ENCODE data around the gene GIT2.

DNA sequence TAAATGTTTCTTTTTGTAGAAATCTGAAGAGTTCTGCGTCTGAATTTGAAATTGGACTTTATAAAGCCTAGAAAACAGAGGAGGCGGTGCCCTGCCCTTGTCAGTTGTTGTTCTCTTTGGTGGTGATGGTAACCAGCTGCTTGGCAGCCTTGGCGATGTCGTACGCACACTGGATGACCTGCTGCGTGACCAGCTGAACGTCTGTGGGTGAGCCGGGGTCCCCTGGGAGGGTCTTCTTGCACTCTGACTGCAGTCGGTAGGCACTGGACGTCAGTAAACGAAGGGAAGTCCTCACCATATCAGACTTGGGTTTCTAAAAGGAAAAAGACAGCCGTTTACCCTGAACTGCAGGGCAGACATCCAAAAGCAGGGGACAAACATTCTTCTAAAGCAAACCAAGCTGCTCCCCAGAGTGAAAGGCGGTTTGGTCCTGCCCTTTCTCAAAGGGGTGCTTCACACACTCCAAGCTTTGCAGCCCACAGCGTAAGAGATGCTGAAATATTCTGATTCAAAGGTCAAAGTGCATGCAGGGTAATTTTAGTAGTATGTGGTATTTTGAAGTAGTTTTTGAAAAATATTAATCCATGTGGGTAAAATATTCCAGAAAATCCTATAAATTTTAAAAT lies 63.2 kb downstream of the GIT2 start:
- TF ChIP-seq POLR2AphosphoS5 (IDR thresholded peaks at IDR 0.05) (peak in 1 of 2 donors; percentile 47), POLR2A (IDR thresholded peaks at IDR 0.05; ENCODE audit: low read depth) (no peak), EP300 (IDR thresholded peaks at IDR 0.05) (no peak)
- TF ChIP-seq, protein P1, sequence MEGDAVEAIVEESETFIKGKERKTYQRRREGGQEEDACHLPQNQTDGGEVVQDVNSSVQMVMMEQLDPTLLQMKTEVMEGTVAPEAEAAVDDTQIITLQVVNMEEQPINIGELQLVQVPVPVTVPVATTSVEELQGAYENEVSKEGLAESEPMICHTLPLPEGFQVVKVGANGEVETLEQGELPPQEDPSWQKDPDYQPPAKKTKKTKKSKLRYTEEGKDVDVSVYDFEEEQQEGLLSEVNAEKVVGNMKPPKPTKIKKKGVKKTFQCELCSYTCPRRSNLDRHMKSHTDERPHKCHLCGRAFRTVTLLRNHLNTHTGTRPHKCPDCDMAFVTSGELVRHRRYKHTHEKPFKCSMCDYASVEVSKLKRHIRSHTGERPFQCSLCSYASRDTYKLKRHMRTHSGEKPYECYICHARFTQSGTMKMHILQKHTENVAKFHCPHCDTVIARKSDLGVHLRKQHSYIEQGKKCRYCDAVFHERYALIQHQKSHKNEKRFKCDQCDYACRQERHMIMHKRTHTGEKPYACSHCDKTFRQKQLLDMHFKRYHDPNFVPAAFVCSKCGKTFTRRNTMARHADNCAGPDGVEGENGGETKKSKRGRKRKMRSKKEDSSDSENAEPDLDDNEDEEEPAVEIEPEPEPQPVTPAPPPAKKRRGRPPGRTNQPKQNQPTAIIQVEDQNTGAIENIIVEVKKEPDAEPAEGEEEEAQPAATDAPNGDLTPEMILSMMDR (IDR thresholded peaks at IDR 0.05), result no peak

Data from esophagus muscularis mucosa (tissue), 4 donors.